Left renal pelvis (tissue), 4 donors: ENCODE measurements around the gene TRUB2. TPM values are rescaled to one million over a fixed set of nuclear protein-coding genes. Genes with fewer than 3 reads are reported as not detected.

Source experiments
- DNase-seq, 4 donors: peaks; one replicate each; pipeline ENCODE4 v3.0.0-alpha.2; 2013; ENCODE audit warnings: low read depth in 4 of 4, low spot score in 3 of 4
- polyA plus RNA-seq, 4 donors: library from polyadenylated mRNA; unstranded; fragments of 120-200 nt; gene quantifications; one replicate each; pipeline ENCODE4 v1.2.1, GENCODE V29; 2013; ENCODE audit not compliant: insufficient read length in 4 of 4

TRUB2 gene
- polyA plus RNA-seq, 4 donors = 27.6 to 42.9 (median 36.1) TPM

- DNase-seq = no peak
Measured at GRCh38 chr9:128304136-128304970, 17.9 kb downstream of the TRUB2 start.

- DNase-seq = no peak
Measured at GRCh38 chr9:128298535-128299482, 23.4 kb downstream of the TRUB2 start.

- DNase-seq = no peak
Measured at GRCh38 chr9:128297221-128297773, 24.9 kb downstream of the TRUB2 start.

- no peak for DNase-seq
Measured at GRCh38 chr9:128296340-128297220, 25.7 kb downstream of the TRUB2 start.

GRCh38 chr9:128294142-128294541 is 28.1 kb downstream of the TRUB2 start:
- no peak for DNase-seq

GRCh38 chr9:128293091-128293490 is 29.2 kb downstream of the TRUB2 start:
- no peak for DNase-seq

DNA sequence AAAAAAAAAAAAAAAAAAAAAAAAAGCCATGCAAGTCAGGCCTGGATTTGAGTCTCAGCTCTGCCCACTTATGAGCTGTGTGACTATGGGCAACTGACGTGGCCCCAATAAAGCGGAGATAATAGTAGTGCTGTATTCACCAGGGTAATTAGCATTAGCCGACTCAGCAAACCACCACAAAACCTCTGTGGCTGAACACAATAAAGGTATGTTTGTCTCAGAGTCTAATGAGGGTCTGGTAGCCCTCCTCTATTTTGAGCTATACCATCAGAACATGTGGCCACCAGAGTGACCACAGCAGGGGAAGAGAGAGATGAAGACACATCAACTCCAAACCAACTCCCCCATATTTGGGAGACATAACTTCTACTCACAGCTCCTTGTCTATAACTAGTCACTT is 30.2 kb downstream of the TRUB2 start:
- DNase-seq = no peak

- no peak for DNase-seq
Measured at GRCh38 chr9:128288273-128289004, 33.8 kb downstream of the TRUB2 start.

GRCh38 chr9:128286440-128286839 is 35.8 kb downstream of the TRUB2 start:
- no peak for DNase-seq

- no peak for DNase-seq
Measured at GRCh38 chr9:128285033-128285784, 37.0 kb downstream of the TRUB2 start.

DNA sequence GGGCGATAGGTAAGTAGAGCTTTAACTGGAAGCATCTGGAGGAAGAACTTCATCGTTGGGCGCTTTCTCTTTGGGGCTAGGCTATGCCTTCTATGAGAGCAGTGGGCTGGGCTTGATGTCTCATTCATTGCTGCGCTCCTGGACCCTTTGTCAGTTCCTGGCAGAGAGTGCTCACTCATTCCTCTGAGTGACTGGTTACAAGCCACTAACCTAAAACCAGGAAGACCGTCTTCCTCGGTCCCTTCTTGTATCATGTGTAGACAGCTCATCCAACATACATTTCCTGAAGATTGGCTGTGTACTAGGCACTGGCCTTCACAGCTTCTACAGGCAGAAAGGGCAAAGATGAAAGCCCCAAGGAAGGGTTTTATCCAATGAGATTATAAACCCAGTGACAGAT is 39.7 kb downstream of the TRUB2 start:
- DNase-seq = no peak

DNA sequence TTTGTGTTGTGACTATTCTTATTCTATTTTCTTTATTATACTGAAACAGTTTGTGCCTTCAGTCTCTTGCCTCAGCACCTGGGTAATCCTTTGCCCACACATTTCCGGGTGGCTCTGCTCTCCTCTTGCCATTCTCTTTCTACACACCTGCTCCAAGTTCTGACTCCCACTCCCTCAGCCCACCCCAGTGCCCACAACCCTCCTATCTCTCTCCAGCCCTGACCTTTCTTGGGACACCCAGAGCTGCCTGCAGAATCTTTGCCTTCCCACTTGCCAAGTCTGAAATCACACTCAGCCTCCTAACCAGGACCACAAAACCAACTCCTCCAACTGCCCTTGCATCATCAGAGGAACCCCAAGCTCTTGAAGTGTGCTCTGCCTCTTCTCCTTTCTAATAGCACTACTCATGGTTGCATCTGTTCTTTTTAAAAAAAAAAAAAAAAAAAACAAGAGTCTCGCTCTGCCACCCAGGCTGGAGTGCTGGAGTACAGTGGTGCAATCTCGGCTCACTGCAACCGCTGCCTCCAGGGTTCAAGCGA is 42.1 kb downstream of the TRUB2 start:
- DNase-seq = no peak

- peak in 1 of 4 donors; percentile 20 for DNase-seq
Measured at GRCh38 chr9:128279088-128280073, 42.9 kb downstream of the TRUB2 start.

- peak in 1 of 4 donors; percentile 20 for DNase-seq
Measured at GRCh38 chr9:128276574-128277270, 45.5 kb downstream of the TRUB2 start.

DNA sequence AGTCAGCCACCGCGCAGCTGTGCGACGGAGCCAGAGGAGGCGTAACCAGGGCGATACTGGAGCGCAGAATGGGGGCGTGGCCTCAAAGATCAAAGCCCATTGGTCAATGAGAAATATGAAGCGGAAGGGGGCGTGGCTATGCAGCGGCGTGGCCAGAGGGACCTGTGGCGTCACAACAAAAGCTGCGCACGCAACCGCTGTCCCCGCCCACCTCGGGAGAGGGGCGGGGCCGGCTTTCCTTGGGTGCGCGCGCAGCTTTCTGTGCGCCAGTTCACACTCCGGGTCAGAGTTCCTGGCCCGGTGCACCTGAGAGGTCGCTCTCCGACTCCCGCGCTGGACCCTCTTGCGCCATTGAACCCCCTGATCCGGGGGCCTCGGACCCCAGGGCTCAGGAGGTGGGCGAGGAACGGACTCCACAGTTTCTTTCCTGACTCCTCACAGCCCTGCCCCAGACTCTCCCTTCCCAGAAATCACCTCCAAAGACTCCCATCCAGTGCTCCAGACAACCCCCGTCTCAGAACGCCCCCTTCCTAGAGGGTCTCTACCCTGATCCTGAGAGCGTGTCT is 46.2 kb downstream of the TRUB2 start, which contains the start of gene SWI5:
Gene SWI5 (plus strand): TSS at position 269 of the 566 bp plus-strand sequence.
- DNase-seq = peak; percentile 99
